Nephron progenitor cell (in vitro differentiated cells): ENCODE measurements around the gene RTN4RL1.

Source experiments
- DNase-seq: peaks from one replicate; pipeline ENCODE4 v3.0.0; 2021
- H3K27ac Mint-ChIP-seq: 2 replicates; pipeline ENCODE4 v1.8.0; 2021; ENCODE audit warnings: mild to moderate bottlenecking, moderate library complexity, mixed read lengths
- H3K27me3 Mint-ChIP-seq: 2 replicates; pipeline ENCODE4 v1.8.0; 2021; ENCODE audit warnings: mild to moderate bottlenecking, low read depth, mixed read lengths; ENCODE audit not compliant: poor library complexity
- H3K36me3 Mint-ChIP-seq: 2 replicates; pipeline ENCODE4 v1.8.0; 2021; ENCODE audit warnings: low read depth, mixed read lengths
- H3K4me1 Mint-ChIP-seq: 2 replicates; pipeline ENCODE4 v1.8.0; 2021; ENCODE audit warnings: mixed read lengths
- H3K4me3 Mint-ChIP-seq: 2 replicates; pipeline ENCODE4 v1.8.0; 2021; ENCODE audit warnings: mild to moderate bottlenecking, moderate library complexity, mixed read lengths
- H3K9me3 Mint-ChIP-seq: 2 replicates; pipeline ENCODE4 v1.8.0; 2021; ENCODE audit warnings: mild to moderate bottlenecking, moderate library complexity, mixed read lengths
- TF ChIP-seq, protein P1 (sequence below): fragments of 200-600 bp; sonication (generic); IDR thresholded peaks from 2 replicates; pipeline ENCODE4 v1.5.0; 2021; ENCODE audit warnings: antibody characterized with exemption

RTN4RL1 gene

DNA sequence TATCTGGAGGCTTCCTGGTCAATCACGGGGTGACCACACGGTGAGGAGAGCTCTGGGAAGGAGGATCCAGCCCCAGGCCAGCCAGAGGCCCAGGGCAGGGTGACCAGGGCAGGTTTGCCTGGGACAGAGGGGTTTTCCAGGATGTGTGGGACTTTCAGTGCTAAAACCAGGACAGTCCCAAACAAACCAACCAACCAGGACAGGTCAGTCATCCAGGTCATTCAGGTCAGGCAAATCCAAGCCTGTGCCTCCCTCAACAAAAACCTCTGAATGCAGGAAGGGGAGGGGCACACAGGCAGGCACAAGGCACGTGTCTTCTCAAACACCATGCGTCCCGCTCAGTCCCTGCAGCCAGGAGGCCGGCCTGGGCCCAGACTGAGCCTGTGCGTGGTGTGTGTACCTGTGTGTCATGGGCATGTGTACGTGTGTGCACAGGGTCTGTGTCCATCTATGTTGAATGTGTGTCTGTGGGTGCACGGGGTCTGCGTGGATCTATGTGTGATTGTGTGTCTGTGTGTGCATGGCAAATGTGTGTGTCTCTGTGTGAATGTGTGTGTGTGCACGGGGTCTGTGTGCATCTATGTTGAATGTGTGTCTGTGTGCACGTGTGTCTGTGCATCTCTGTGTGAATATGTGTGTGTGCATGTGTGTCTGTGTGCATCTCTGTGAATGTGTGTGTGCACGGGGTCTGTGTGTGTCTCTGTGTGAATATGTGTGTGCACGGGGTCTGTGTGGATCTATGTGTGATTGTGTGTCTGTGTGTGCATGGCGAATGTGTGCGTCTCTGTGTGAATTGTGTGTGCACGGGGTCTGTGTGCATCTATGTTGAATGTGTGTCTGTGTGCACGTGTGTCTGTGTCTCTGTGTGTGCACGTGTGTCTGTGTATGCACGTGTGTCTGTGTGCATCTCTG is 78.9 kb downstream of the RTN4RL1 start:
- TF ChIP-seq, protein P1, sequence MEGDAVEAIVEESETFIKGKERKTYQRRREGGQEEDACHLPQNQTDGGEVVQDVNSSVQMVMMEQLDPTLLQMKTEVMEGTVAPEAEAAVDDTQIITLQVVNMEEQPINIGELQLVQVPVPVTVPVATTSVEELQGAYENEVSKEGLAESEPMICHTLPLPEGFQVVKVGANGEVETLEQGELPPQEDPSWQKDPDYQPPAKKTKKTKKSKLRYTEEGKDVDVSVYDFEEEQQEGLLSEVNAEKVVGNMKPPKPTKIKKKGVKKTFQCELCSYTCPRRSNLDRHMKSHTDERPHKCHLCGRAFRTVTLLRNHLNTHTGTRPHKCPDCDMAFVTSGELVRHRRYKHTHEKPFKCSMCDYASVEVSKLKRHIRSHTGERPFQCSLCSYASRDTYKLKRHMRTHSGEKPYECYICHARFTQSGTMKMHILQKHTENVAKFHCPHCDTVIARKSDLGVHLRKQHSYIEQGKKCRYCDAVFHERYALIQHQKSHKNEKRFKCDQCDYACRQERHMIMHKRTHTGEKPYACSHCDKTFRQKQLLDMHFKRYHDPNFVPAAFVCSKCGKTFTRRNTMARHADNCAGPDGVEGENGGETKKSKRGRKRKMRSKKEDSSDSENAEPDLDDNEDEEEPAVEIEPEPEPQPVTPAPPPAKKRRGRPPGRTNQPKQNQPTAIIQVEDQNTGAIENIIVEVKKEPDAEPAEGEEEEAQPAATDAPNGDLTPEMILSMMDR: no peak
- Mint-ChIP-seq H3K4me1 (peaks cover 55% of the 10 kb centered on the region), H3K27me3 (peaks cover 16% of the 10 kb centered on the region), H3K36me3 (no peaks in the 10 kb centered on the region), H3K27ac (peak overlapping the region; percentile 9), H3K9me3 (peaks cover 9% of the 10 kb centered on the region), H3K4me3 (peak overlapping the region; percentile 3)
- DNase-seq: no peak

DNA sequence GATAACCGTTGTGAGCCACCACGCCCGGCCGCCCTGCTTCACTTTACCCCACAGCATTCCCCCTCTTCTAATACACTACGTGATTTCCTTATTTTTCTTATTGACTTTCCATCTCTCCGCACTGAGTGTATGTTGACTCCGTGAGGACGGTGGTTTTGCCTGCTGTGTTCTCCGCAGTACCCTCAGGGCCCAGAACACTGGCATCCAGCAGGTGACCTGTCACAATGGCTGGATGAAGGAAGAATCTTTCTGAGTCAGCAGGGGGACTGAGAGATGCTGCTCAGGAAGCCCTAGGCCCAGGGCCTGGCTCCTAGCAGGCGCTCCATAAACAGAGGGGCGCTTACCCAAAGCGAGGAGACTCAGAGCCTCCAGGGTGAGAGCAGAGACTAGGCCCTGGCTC is 79.5 kb downstream of the RTN4RL1 start:
- H3K9me3 Mint-ChIP-seq: peaks cover 9% of the 10 kb centered on the region
- TF ChIP-seq, protein P1: no peak
- peak overlapping the region; percentile 9 for H3K27ac Mint-ChIP-seq
- DNase-seq: no peak
- H3K4me1 Mint-ChIP-seq: peaks cover 61% of the 10 kb centered on the region
- H3K36me3 Mint-ChIP-seq: no peaks in the 10 kb centered on the region
- peaks cover 16% of the 10 kb centered on the region for H3K27me3 Mint-ChIP-seq
- H3K4me3 Mint-ChIP-seq: no peak overlapping the region

DNA sequence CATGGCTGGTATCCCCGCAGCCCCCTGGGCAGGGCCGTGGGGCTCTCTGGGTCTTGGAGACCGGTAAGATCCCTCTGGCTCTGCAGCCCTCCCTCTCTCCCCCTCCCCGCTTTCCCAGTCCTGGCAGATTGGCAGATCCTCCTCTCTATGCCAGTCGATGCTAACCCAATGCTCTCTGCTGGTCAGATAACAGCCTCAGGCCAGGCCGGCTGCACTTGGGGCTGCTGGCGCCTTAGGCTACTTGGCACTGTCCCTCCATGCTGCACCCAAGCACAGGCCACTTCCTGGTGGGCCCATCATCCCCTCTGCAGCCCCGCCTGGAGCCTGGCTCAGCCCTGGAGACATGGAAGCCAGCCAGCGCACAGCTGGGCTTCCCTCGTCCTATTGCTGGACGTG is 81.7 kb downstream of the RTN4RL1 start:
- H3K9me3 Mint-ChIP-seq: no peaks in the 10 kb centered on the region
- H3K27me3 Mint-ChIP-seq: peaks cover 10% of the 10 kb centered on the region
- H3K4me1 Mint-ChIP-seq: peaks cover 56% of the 10 kb centered on the region
- H3K27ac Mint-ChIP-seq: no peak overlapping the region
- DNase-seq: no peak
- no peak overlapping the region for H3K4me3 Mint-ChIP-seq
- H3K36me3 Mint-ChIP-seq: no peaks in the 10 kb centered on the region
- TF ChIP-seq, protein P1: no peak

DNA sequence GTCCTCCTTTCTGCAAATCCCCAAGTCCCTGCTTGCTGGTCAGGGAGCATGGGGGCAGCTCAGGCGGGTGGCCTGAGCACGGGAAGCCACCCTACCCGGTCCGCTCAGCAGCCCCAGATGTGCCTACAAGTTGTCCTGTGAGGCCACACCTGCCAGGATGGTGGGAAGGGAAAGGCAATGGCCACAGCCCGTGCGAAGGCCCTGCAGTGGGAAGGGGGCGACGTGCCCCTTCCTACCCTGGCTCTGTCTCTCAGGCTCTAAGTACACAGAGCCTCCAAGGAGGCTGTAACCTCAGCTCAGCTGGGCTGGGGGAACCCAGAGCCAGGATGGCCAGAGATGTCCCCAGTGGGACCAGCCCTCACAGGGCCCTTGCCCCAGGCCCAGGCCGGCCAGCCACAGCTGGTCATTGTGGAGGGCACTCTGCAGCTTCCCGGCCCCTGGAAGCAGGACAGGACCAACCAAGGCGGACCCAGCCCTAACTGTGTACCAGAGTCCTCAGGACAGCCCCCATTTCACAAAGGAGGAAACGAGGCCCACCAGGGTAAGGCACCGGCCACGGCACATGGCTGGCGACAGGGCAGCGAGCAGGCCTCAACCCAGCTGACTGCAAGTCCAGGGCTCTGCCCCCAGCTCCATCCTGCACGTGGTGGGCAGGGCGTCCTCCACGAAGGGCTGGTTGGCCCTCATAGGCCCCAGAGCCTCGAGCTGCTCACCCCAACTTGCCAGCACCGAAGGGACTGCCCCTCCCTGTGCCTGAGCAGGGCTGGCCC is 82.3 kb downstream of the RTN4RL1 start:
- Mint-ChIP-seq H3K4me1 (peaks cover 50% of the 10 kb centered on the region), H3K27me3 (peaks cover 10% of the 10 kb centered on the region), H3K4me3 (no peak overlapping the region), H3K36me3 (no peaks in the 10 kb centered on the region), H3K9me3 (no peaks in the 10 kb centered on the region), H3K27ac (no peak overlapping the region)
- TF ChIP-seq, protein P1: no peak
- no peak for DNase-seq

DNA sequence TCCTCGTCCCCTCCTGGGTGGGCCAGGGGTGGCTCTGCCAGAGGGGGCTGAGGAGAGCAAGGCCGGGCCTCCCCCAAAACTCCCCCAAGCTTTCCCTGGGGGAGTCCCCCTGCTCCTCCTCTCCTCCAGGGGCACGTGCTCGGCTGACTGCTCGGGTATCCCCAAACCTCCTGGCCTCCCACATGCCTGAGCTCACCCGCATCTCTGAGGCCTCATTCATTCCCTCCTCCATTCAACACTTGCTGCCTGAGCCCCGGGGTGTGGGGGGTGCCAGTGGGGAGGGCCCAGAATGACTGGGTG is 83.1 kb downstream of the RTN4RL1 start:
- Mint-ChIP-seq H3K27me3 (peaks cover 10% of the 10 kb centered on the region), H3K4me1 (peaks cover 41% of the 10 kb centered on the region), H3K36me3 (no peaks in the 10 kb centered on the region), H3K9me3 (no peaks in the 10 kb centered on the region), H3K4me3 (no peak overlapping the region), H3K27ac (no peak overlapping the region)
- TF ChIP-seq, protein P1: no peak
- DNase-seq: no peak
